MCF 10A (cell line): ENCODE results near the gene ATP2A2. TPM values are rescaled to one million over a fixed set of nuclear protein-coding genes. Genes with fewer than 3 reads are reported as not detected.
A peak's percentile ranks its signal among the peaks of the same experiment; 100 is the strongest.
"Not testable (repeated sequence)": the region's sequence is repeated elsewhere in the genome, so short reads cannot be mapped to it uniquely, and the experiment has no call there.

Experiments used
- BruUV-seq: library from RNA; stranded (reverse); fragments of 400-500 nt; replicated peaks from 2 replicates; lab custom pipeline; 2021; lab: Mats Ljungman, UMichigan
- CTCF ChIA-PET: fragments of 300-600 bp; sonication (Branson Sonifier 250); formaldehyde crosslinking; extraction: SDS; loops from one replicate; lab custom pipeline; 2021; ENCODE audit warnings: antibody characterized with exemption, inconsistent platforms; lab: Yijun Ruan, JAX
- POLR2A ChIA-PET: fragments of 300-600, 350-650 bp; sonication (Branson Sonifier 250); formaldehyde crosslinking; extraction: SDS; loops from one replicate; lab custom pipeline; 2020; ENCODE audit warnings: antibody characterized with exemption, inconsistent platforms; lab: Yijun Ruan, JAX
- DNase-seq: peaks from one replicate; pipeline ENCODE4 v3.0.0-alpha.2; 2018; ENCODE audit not compliant: unreplicated experiment
- H3K27ac Mint-ChIP-seq: one replicate; pipeline ENCODE4 v1.8.0; 2022; ENCODE audit warnings: mild to moderate bottlenecking, low read depth, mixed read lengths; ENCODE audit not compliant: unreplicated experiment
- H3K27me3 Mint-ChIP-seq: one replicate; pipeline ENCODE4 v1.8.0; 2022; ENCODE audit warnings: mixed read lengths; ENCODE audit not compliant: insufficient read depth, unreplicated experiment
- H3K36me3 Mint-ChIP-seq: one replicate; pipeline ENCODE4 v1.8.0; 2022; ENCODE audit warnings: mild to moderate bottlenecking, moderate library complexity, mixed read lengths; ENCODE audit not compliant: insufficient read depth, unreplicated experiment
- H3K4me1 Mint-ChIP-seq: one replicate; pipeline ENCODE4 v1.8.0; 2022; ENCODE audit warnings: mixed read lengths; ENCODE audit not compliant: insufficient read depth, unreplicated experiment
- H3K4me3 Mint-ChIP-seq: one replicate; pipeline ENCODE4 v1.8.0; 2022; ENCODE audit warnings: mild to moderate bottlenecking, moderate library complexity, mixed read lengths; ENCODE audit not compliant: unreplicated experiment
- H3K9me3 Mint-ChIP-seq: one replicate; pipeline ENCODE4 v1.8.0; 2022; ENCODE audit warnings: mixed read lengths; ENCODE audit not compliant: unreplicated experiment
- intact Hi-C: fragments of 100-400 bp; cut with micrococcal nuclease; formaldehyde crosslinking; loops from 2 replicates; pipeline ENCODE4 v1.14.1; 2022
- total RNA-seq: library from RNA; stranded (reverse); gene quantifications from 2 replicates; pipeline ENCODE4 v1.2.3, GENCODE V29; 2022
- TF ChIP-seq, protein P1 (sequence below): fragments of 200-600 bp; IDR thresholded peaks from one replicate; pipeline ENCODE4 v1.8.0; 2022; ENCODE audit warnings: antibody characterized with exemption, mild to moderate bottlenecking; ENCODE audit not compliant: unreplicated experiment

Gene ATP2A2
- total RNA-seq, 1 experiment from 2014 or later, result 272 TPM

DNA sequence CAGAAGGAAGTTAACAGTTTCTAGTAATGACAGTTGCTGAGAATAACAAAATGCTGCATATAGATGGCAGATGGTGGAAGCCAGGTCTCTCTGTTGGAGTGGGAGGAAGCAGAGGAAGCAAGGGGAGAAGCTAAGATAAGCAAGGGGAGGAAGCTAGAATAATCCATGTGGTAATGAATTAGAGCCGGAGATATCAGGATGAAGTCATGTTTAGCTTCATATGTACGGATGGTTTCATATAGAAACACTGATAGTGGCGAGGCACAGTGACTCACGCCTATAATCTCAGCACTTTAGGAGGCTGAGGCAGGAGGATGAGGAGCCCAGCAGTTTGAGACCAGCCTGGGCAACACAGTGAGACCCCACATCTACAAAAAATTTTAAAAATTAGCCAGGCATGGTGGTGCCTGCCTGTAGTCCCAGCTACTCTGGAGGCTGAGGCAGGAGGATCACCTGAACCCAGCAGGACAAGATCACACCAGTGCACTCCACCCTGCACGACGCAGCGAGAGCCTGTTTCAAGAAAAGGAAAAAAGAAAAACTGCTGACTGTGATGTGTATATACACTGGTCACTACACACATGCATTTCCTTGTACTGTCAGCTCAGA lies 73.2 kb downstream of the ATP2A2 start:
- Mint-ChIP-seq H3K27ac (no peak overlapping the region), H3K4me1 (no peaks in the 10 kb centered on the region), H3K27me3 (no peaks in the 10 kb centered on the region), H3K4me3 (no peak overlapping the region), H3K36me3 (peaks cover 30% of the 10 kb centered on the region), H3K9me3 (no peaks in the 10 kb centered on the region)
- TF ChIP-seq, protein P1, sequence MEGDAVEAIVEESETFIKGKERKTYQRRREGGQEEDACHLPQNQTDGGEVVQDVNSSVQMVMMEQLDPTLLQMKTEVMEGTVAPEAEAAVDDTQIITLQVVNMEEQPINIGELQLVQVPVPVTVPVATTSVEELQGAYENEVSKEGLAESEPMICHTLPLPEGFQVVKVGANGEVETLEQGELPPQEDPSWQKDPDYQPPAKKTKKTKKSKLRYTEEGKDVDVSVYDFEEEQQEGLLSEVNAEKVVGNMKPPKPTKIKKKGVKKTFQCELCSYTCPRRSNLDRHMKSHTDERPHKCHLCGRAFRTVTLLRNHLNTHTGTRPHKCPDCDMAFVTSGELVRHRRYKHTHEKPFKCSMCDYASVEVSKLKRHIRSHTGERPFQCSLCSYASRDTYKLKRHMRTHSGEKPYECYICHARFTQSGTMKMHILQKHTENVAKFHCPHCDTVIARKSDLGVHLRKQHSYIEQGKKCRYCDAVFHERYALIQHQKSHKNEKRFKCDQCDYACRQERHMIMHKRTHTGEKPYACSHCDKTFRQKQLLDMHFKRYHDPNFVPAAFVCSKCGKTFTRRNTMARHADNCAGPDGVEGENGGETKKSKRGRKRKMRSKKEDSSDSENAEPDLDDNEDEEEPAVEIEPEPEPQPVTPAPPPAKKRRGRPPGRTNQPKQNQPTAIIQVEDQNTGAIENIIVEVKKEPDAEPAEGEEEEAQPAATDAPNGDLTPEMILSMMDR, result no peak
- no TSS peak for BruUV-seq
- intact Hi-C loops, result no loop called here
- ChIA-PET POLR2A (interaction anchor here (0.7 to 7.0 kb wide), 6 partner anchors 9 to 242 kb away, joined by 3 to 25 read pairs (median 4); no protein-coding TSS in a partner anchor), CTCF (interaction anchor here (0.6 to 0.9 kb wide), 2 partner anchors 23 to 77 kb away, joined by 3 to 4 read pairs; no protein-coding TSS in a partner anchor)
- no peak for DNase-seq

DNA sequence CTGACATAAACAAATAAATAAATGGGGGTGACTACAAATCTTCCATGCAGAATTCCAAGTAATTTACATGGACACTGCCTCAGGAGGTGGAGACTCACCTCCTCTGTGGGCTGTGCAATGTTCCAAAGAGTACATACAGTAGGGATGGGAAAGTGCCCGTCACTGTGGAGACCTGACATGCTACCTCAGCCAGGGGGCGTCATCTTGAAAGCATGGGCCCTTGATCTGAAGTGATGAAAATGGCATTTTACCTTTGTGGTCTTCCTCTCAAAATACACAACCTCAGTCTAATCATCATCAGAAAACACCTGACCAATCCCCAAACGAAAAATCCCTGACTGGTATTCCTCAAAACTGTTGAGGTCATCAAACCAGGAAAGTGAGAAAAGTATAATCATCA lies 74.0 kb downstream of the ATP2A2 start:
- Mint-ChIP-seq H3K4me1 (no peaks in the 10 kb centered on the region), H3K27ac (no peak overlapping the region), H3K36me3 (peaks cover 22% of the 10 kb centered on the region), H3K9me3 (no peaks in the 10 kb centered on the region), H3K4me3 (no peak overlapping the region), H3K27me3 (no peaks in the 10 kb centered on the region)
- TF ChIP-seq, protein P1, result peak; percentile 20
- intact Hi-C loops, result no loop called here
- POLR2A ChIA-PET, result no interaction called here
- CTCF ChIA-PET, result no interaction called here
- no TSS peak for BruUV-seq
- DNase-seq, result peak; percentile 47

DNA sequence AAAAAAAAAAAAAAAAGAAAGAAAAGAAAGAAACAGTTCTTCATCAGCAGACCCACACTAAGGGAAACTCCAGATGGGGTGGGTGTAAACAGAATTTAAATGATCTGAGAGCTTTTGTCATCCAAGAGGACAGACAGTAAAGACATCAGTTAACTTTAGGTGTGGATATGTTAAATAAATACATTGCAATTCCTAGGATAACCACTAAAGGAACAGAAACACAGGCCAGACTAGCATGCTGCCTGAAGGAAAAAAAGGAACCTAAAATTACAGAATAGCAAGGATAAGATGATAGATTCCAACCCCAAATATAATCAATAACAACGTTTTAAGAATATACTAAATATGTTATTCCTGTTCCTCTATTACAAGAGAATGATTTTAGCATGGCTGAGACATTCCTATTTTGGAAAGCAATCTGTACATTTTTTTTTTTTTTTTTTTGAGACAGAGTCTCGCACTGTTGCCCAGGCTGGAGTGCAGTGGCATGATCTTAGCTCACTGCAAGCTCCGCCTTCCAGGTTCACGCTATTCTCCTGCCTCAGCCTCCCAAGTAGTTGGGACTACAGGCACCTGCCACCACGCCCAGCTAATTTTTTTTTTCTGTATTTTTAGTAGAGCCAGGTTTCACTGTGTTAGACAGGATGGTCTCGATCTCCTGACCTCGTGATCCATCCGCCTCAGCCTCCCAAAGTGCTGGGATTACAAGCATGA lies 77.5 kb downstream of the ATP2A2 start:
- DNase-seq, H3K27ac Mint-ChIP-seq: not testable (repeated sequence)
- POLR2A ChIA-PET, result interaction anchor here (0.6 to 2.0 kb wide), 5 partner anchors 9 to 92 kb away, joined by 3 to 8 read pairs (median 3); partner anchors contain the start of genes ARPC3 and ATP2A2

More for the DNA sequence above, 77.5 kb downstream of the ATP2A2 start:
- H3K36me3 Mint-ChIP-seq, H3K27me3 Mint-ChIP-seq, H3K4me3 Mint-ChIP-seq, H3K4me1 Mint-ChIP-seq, intact Hi-C loops, BruUV-seq, H3K9me3 Mint-ChIP-seq: not testable (repeated sequence)
- CTCF ChIA-PET, result interaction anchor here (0.6 to 1.3 kb wide), 10 partner anchors 8 to 352 kb away, joined by 3 to 4 read pairs (median 3); no protein-coding TSS in a partner anchor
- TF ChIP-seq, protein P1, result peak; percentile 9
